Measurements from ENCODE around the gene MXI1. TPM values are rescaled to one million over a fixed set of nuclear protein-coding genes. Genes with fewer than 3 reads are reported as not detected.
"Not testable (repeated sequence)": the region's sequence is repeated elsewhere in the genome, so short reads cannot be mapped to it uniquely, and the experiment has no call there.

MXI1 gene
- total RNA-seq, 1 donor: 75.7 TPM

DNA sequence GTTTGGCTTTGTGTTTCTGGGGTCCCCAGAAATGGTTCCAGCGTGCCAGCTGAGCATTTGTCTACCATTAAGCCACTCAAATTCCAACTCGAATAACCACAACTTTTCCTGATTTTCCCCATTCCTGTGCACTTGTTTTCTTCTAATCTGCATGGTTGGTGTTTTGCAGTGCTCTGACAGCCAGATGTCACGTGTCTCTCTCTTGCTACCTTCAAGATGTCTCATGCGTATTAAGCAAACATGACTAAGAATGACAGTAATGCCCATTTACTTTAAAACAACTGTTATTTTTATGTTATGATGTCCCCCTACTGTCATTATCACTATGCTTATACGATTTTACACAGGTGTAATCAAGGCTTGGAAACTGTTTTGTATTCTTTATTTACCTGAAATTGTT is 35.2 kb upstream of the MXI1 start:
- Histone ChIP-seq H3K4me3 (ENCODE audit: low read length) (no peak overlapping the region), H3K4me1 (ENCODE audit: insufficient read depth, low read length) (peaks cover 35% of the 10 kb centered on the region), H3K9me3 (ENCODE audit: low read depth, low read length) (no peaks in the 10 kb centered on the region), H3K27me3 (ENCODE audit: insufficient read depth, low read length) (peaks cover 59% of the 10 kb centered on the region)

DNA sequence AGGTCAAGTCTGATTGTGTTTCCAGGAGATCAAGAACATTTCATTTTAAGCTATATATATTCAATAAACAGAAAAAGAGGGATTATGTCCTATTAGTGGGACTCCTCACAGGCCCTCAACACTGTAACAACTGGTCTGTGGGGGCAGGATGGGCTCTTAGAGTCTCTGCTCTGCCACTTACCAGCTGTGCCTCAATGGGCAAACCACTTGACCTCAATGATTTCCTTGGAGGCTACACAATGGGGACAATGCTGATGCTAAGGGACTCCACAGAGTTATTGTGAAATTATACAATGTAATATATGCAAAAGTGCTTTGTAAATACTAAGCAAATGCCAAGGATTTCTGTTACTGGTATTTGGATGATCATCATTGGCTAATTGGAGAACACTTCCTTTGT is 33.2 kb upstream of the MXI1 start:
- peaks cover 25% of the 10 kb centered on the region for H3K4me1 ChIP-seq (ENCODE audit: insufficient read depth, low read length)

DNA sequence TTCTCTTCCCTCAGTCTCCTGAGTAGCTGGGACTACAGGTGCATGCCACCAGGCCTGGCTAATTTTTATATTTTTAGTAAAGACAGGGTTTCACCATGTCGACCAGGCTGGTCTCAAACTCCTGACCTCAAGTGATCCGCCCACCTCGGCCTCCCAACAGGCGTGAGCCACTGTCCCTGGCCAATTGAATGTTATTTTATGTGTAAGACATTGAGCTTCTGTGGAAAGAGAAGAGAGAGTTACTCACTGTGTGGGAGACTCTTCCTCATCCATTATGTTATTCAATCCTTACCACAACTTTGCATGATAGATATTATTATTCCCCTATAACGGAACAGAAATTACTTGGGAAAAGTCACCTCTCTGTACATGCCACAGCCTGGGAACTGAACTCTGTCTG is 32.6 kb upstream of the MXI1 start:
- no peaks in the 10 kb centered on the region for H3K9me3 ChIP-seq (ENCODE audit: low read depth, low read length)
- peaks cover 22% of the 10 kb centered on the region for H3K4me1 ChIP-seq (ENCODE audit: insufficient read depth, low read length)
- H3K4me3 ChIP-seq (ENCODE audit: low read length): no peak overlapping the region
- H3K27me3 ChIP-seq (ENCODE audit: insufficient read depth, low read length): peaks cover 41% of the 10 kb centered on the region

More for the DNA sequence above, 33.2 kb upstream of the MXI1 start:
- Histone ChIP-seq H3K4me3 (ENCODE audit: low read length) (no peak overlapping the region), H3K27me3 (ENCODE audit: insufficient read depth, low read length) (peaks cover 44% of the 10 kb centered on the region), H3K9me3 (ENCODE audit: low read depth, low read length) (no peaks in the 10 kb centered on the region)

GRCh38 chr10:110175406-110175805 is 32.0 kb upstream of the MXI1 start:
- Histone ChIP-seq H3K4me3 (ENCODE audit: low read length) (no peak overlapping the region), H3K4me1 (ENCODE audit: insufficient read depth, low read length) (peaks cover 16% of the 10 kb centered on the region), H3K27me3 (ENCODE audit: insufficient read depth, low read length) (peaks cover 36% of the 10 kb centered on the region), H3K9me3 (ENCODE audit: low read depth, low read length) (no peaks in the 10 kb centered on the region)

DNA sequence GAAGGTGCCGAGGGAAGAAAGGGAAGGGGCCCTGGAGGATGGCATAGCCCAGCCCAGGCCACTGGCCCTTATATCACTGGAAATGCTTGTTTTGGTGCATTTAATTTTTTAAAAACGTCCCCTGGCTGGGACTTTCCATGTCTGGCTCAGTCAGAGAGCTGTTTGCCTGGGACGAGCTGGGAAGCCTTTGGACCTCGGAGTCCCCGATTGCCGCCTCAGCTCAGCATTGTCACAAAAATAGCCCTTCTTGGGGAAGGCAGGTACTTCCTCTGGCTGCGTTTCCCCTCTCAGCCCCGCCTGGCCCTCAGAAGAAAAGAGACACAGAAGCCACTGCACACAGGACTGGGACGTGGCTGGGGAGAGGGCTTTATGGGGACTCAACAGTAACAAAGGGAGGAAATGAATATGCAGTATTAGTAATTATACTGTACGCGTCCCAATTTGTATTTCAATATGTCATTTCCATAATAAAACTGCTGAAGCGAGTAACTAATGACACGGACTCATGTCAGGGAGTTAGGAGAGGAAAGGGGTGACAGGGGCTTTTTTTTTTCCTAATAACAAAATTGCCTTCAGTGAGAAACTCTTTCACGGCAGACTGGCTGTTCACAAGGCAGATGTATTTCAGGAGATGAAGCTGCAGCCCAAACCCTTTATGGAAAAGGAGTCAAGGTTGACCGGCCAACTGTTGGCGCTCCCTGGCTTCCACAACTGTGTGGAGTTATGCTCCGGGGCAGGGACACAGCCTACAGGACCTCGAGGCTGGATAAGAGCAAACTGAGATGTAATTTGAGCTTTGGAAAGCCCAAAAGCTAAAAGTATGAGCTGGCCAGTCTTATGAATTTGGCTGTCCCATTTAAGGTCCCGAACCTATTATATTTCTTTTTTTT is 31.0 kb upstream of the MXI1 start:
- Histone ChIP-seq H3K27me3 (ENCODE audit: insufficient read depth, low read length) (peaks cover 28% of the 10 kb centered on the region), H3K9me3 (ENCODE audit: low read depth, low read length) (no peaks in the 10 kb centered on the region), H3K4me1 (ENCODE audit: insufficient read depth, low read length) (peaks cover 9% of the 10 kb centered on the region), H3K4me3 (ENCODE audit: low read length) (no peak overlapping the region)

DNA sequence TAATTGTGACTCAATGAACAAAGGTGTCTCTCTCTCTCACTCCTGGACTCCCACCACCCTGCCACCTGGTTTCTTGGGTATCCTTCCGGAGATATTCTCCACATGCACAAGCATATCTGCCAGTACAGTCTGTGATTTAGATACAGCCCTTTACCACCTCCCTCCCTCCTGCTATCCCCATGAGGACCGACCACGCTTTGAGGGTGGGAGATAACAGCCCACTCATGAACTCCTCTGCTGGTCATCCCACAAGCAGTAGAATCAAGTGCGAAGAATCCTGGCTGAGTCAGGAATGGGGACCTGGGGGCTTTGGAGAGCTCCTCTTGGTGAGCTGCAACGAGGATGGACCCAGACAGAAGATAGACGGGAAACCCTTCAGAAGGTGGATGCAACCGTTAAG is 28.2 kb upstream of the MXI1 start:
- no peak overlapping the region for H3K4me3 ChIP-seq (ENCODE audit: low read length)
- peaks cover 9% of the 10 kb centered on the region for H3K4me1 ChIP-seq (ENCODE audit: insufficient read depth, low read length)
- no peaks in the 10 kb centered on the region for H3K9me3 ChIP-seq (ENCODE audit: low read depth, low read length)
- H3K27me3 ChIP-seq (ENCODE audit: insufficient read depth, low read length): peaks cover 14% of the 10 kb centered on the region

DNA sequence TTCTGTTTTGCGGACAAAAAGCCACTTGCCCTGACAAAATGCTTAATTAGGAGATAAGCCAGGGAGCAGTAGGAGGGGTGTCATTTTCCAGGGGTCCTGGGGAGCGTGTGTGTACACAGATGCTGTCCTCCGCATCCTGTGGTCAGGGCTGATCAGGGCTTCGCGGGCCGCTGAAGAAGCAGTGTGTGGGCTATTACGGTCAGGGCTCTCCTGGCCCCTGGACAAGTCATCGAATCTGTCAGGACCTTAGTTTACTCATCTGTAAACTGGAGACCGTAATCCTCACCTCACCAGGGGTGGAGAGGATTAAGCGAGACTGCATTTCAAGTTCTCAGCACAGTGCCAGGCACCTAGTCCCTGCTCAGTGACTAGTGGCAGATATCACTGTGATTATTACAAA is 26.0 kb upstream of the MXI1 start:
- H3K9me3 ChIP-seq (ENCODE audit: low read depth, low read length): no peaks in the 10 kb centered on the region
- H3K27me3 ChIP-seq (ENCODE audit: insufficient read depth, low read length): peaks cover 11% of the 10 kb centered on the region
- H3K4me3 ChIP-seq (ENCODE audit: low read length): no peak overlapping the region
- peaks cover 3% of the 10 kb centered on the region for H3K4me1 ChIP-seq (ENCODE audit: insufficient read depth, low read length)

GRCh38 chr10:110181911-110182310 is 25.5 kb upstream of the MXI1 start:
- H3K4me1 ChIP-seq (ENCODE audit: insufficient read depth, low read length): no peaks in the 10 kb centered on the region
- peaks cover 8% of the 10 kb centered on the region for H3K27me3 ChIP-seq (ENCODE audit: insufficient read depth, low read length)
- no peaks in the 10 kb centered on the region for H3K9me3 ChIP-seq (ENCODE audit: low read depth, low read length)
- H3K4me3 ChIP-seq (ENCODE audit: low read length): no peak overlapping the region

DNA sequence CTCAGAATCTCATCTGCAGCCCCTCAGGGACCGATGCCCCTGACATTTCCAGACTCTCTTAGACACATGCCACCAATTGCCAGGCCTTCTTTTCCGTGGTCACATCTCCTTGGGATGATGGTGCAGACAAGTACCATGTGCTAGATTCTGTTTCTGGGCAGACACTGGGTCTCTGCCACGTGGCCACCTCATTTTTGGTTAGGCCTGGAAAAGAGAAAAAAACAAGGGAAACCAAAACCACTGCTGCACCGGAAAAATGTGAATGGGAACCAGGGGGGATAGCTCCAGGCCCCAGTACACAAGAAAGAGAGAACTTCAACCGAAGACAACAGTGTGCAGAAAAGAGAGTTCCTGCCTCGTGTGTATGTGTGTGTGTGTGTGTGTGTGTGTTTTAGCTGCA is 23.0 kb upstream of the MXI1 start:
- Histone ChIP-seq H3K4me3 (ENCODE audit: low read length) (no peak overlapping the region), H3K27me3 (ENCODE audit: insufficient read depth, low read length) (peaks cover 6% of the 10 kb centered on the region), H3K4me1 (ENCODE audit: insufficient read depth, low read length) (no peaks in the 10 kb centered on the region), H3K9me3 (ENCODE audit: low read depth, low read length) (no peaks in the 10 kb centered on the region)

GRCh38 chr10:110185646-110186182 is 21.7 kb upstream of the MXI1 start:
- peaks cover 17% of the 10 kb centered on the region for H3K27me3 ChIP-seq (ENCODE audit: insufficient read depth, low read length)
- H3K4me3 ChIP-seq (ENCODE audit: low read length); H3K9me3 ChIP-seq (ENCODE audit: low read depth, low read length); H3K4me1 ChIP-seq (ENCODE audit: insufficient read depth, low read length): not testable (repeated sequence)

GRCh38 chr10:110190170-110190569 is 17.2 kb upstream of the MXI1 start:
- no peak overlapping the region for H3K4me3 ChIP-seq (ENCODE audit: low read length)
- no peaks in the 10 kb centered on the region for H3K4me1 ChIP-seq (ENCODE audit: insufficient read depth, low read length)
- peaks cover 33% of the 10 kb centered on the region for H3K27me3 ChIP-seq (ENCODE audit: insufficient read depth, low read length)
- no peaks in the 10 kb centered on the region for H3K9me3 ChIP-seq (ENCODE audit: low read depth, low read length)

DNA sequence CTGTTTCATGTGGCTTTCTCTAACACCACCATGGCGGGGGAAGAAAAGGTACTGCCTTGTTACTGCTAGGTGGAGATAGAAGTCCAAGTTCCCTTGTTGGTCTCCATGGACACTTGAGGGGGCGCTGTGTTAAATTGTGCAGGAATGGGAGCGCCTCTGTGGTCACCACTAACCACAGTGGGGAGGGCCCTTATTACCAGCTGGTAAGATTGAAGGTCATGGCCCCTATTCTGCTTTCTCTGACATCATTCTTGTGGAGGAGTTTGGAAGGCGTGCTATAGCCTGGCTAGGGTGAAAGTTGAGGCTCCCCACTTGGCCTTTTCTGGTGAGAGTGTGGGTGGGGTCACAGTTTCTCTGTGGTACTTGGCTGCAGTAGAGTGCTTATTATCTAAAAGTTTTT is 14.9 kb upstream of the MXI1 start:
- Histone ChIP-seq H3K4me3 (ENCODE audit: low read length) (no peak overlapping the region), H3K9me3 (ENCODE audit: low read depth, low read length) (no peaks in the 10 kb centered on the region), H3K27me3 (ENCODE audit: insufficient read depth, low read length) (peaks cover 45% of the 10 kb centered on the region), H3K4me1 (ENCODE audit: insufficient read depth, low read length) (no peaks in the 10 kb centered on the region)

GRCh38 chr10:110200503-110200902 is 6.9 kb upstream of the MXI1 start:
- Histone ChIP-seq H3K27me3 (ENCODE audit: insufficient read depth, low read length) (peaks cover 12% of the 10 kb centered on the region), H3K4me3 (ENCODE audit: low read length) (no peak overlapping the region), H3K9me3 (ENCODE audit: low read depth, low read length) (no peaks in the 10 kb centered on the region), H3K4me1 (ENCODE audit: insufficient read depth, low read length) (peaks cover 18% of the 10 kb centered on the region)

- peaks cover 18% of the 10 kb centered on the region for H3K4me1 ChIP-seq (ENCODE audit: insufficient read depth, low read length)
- not testable (repeated sequence) for H3K9me3 ChIP-seq (ENCODE audit: low read depth, low read length); H3K4me3 ChIP-seq (ENCODE audit: low read length); H3K27me3 ChIP-seq (ENCODE audit: insufficient read depth, low read length)
Observed at GRCh38 chr10:110201046-110201445, 6.4 kb upstream of the MXI1 start.

DNA sequence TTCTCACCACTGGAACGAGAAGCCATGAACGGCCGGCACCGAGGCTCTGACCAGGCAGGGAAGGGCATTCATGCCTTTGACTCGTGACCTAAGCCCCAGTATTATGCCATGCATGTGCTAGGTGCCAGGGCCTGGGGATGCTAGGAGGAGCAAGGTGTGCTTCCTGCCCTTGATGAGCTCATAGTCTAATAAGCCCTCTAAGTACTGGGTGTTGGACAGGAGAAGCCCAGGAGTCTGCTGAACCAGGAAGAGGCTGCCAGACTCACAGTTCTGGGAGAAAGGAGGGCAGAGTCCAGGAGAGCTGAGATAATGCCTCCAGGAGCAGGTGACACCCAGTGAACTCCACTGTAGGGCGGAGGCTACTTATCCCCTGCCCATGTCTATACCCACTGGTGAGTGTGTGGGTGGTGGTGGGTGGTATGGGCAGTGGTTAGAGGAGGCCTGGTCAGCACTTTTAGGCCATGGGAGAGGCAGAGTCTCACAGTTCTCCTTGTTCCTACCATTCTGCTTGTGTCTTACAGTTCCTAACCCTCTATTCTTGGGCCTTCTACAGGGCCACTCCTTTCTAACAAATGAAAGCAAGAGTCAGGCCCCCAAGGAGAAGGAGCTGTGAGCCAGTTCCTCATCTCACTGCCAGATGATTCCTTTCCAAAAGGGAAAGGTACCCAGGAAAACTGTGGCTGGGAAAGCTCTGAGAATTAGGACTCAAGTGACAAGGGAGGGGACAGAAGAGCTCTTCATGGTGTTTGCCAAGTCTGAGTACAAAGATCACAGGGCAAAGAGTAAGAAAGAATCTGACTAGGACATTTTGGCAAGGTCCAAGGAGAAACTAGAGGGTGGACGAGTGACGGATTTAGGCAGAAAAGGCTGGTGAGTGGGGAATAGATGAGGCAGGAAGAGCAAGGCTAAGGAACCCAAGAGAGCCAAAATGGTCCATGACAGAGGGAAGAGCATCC is 3.6 kb upstream of the MXI1 start:
- Histone ChIP-seq H3K4me1 (ENCODE audit: insufficient read depth, low read length) (peaks cover 27% of the 10 kb centered on the region), H3K27me3 (ENCODE audit: insufficient read depth, low read length) (peaks cover 3% of the 10 kb centered on the region), H3K4me3 (ENCODE audit: low read length) (no peak overlapping the region), H3K9me3 (ENCODE audit: low read depth, low read length) (no peaks in the 10 kb centered on the region)

Measured in mononuclear cell (primary cell).